A549 treated with CpdA at 1 μM for 4 hours (cell line): ENCODE data around the gene NEK3. TPM values are rescaled to one million over a fixed set of nuclear protein-coding genes. Genes with fewer than 3 reads are reported as not detected.

ENCODE experiments used
- total RNA-seq: library from RNA; stranded (reverse); fragments of 200-300 nt; extraction: Qiagen RNA extraction; gene quantifications from 5 replicates; pipeline ENCODE4 v1.2.3, GENCODE V29; 2022; ENCODE audit warnings: low read depth

Gene NEK3, protein sequence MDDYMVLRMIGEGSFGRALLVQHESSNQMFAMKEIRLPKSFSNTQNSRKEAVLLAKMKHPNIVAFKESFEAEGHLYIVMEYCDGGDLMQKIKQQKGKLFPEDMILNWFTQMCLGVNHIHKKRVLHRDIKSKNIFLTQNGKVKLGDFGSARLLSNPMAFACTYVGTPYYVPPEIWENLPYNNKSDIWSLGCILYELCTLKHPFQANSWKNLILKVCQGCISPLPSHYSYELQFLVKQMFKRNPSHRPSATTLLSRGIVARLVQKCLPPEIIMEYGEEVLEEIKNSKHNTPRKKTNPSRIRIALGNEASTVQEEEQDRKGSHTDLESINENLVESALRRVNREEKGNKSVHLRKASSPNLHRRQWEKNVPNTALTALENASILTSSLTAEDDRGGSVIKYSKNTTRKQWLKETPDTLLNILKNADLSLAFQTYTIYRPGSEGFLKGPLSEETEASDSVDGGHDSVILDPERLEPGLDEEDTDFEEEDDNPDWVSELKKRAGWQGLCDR
- 5.9 to 9.6 TPM (median 7.4 TPM) in 5 replicates for total RNA-seq

DNA sequence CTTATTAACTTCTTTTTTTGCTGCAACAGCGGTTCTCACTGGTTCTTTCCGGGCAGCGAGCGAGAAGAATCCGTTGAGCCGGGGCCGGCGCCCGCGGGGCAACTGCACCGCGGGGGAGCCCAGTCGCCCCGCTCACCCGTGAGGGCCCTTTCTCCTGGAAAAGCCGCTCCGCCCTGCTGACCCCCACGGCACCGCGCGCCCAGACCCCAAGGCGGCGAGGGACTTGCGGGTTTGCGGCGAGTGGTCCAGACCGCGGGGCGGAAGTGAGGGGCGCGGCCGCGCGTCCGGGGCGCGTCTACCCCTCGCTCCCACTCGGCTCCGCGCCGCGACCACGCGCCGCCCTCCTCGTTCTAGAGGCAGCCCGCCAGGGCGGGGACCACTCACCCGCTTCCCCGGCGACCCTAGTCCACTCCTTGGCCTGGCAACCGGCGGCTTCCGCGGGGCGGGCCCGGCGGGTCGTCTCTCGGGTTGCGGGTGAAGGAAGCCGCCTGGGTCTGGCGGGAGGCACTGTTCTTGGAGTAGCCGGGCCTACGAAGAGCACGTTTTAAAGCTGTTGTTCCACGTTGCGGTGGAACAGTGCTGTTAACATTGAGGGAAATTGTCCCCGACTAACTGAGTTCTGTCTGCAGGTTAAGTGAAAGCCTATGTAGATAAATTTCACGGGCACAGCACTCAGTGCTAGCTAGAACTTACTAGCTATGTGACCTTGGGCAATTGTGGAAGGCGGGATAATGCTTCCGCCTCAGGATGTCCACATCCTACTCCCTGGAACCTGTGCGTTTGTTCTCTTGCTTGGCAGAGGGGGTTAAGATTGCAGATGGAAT, at the start of gene NEK3:
NEK3 (minus strand) TSS at position 439 of the 824 bp plus-strand sequence. CDS start 3,406 bp downstream, outside the sequence.

DNA sequence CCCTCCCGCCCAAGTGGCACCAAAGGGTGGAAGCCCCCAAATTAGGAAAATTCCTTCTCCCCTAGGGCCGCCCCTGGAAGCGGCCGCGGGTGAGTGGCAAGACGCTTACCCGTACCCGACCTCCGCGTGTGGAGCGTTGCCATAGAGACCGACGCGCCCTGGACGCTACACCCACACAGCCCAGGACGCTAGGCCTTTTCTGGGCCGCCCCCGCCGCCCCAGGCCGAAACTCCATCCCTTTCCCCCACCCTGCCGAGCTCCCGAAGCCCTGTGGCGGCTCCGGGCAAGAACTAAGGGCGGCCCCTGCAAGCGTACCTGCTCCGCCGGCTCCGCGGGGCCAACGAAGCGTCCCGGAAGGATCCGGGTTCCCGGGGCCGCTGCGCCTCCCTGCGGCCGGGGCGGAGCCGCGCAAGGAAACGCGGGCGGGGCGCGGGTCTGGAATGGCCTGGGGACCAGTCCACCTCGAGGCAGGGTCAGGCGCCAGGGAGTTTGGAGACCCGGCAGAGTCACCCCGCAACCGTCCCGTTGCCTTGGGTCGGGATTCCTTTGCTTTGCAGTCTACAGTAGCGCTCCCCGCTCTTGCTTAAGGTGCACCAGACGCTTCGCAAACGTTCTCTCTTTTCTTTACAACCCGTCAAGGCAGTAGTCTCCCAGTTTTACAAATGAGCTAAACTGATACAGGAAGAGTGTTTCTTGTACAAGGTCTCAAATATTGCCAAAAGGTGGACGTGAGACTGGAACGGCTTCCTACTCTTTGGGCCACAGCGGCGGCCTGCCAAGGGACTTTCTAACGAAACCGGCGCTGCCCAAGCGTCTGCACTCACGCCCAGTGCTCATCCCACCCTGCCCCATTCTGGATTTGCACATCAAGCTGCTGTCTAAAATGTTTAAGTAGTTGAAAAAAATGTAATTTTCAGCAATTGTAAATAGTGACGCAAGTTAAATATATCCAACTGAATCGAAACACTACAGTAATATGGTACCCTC, 30.4 kb downstream of the NEK3 start, which contains the start of gene NEK5:
NEK5 (minus strand) TSS at position 360 of the 987 bp plus-strand sequence. CDS start 1,591 bp downstream, outside the sequence.

Other genes with a start within 250 kb of the NEK3 start
- gene ATP7B, start 148.1 kb downstream of the NEK3 start, total RNA-seq = 1.6 to 2.6 TPM (median 2.5 TPM) in 5 replicates
- gene ALG11, start 147.2 kb downstream of the NEK3 start, total RNA-seq = 7.8 to 11.9 TPM (median 8.4 TPM) in 5 replicates
- gene UTP14C, start 134.9 kb downstream of the NEK3 start, total RNA-seq = 5.9 to 8.5 TPM (median 7.4 TPM) in 5 replicates
- gene NEK5, start 30.5 kb downstream of the NEK3 start, total RNA-seq = 0.06 to 0.11 TPM (median 0.09 TPM) in 4 of 5 replicates, not detected in the other
- 9.4 to 11.7 TPM (median 9.6 TPM) in 5 replicates for gene THSD1, start 246.6 kb upstream of the NEK3 start, total RNA-seq